HL-60 (cell line): ENCODE measurements around the gene CAMTA1.

ENCODE experiments used
- DNase-seq, 2 experiments: peaks; one replicate each; pipeline ENCODE4 v3.0.0-alpha.2; 2010 to 2020; ENCODE audit warnings: low read depth in 1 of 2, low spot score in 1 of 2
- H3K27ac ChIP-seq: fragments of 250-450 bp; sonication (Bioruptor Pico); replicated peaks from 2 replicates; pipeline ENCODE4 v1.5.1; 2020; ENCODE audit warnings: mild to moderate bottlenecking, moderate library complexity
- H3K27me3 ChIP-seq: fragments of 250-450 bp; sonication (Bioruptor Pico); 2 replicates; pipeline ENCODE4 v1.5.1; 2021; ENCODE audit warnings: mild to moderate bottlenecking, moderate library complexity; ENCODE audit not compliant: insufficient read depth, poor library complexity, severe bottlenecking
- H3K4me3 ChIP-seq: replicated peaks from 2 replicates; pipeline ENCODE4 v1.5.1; 2011; ENCODE audit warnings: mild to moderate bottlenecking, control low read depth, low read length; ENCODE audit not compliant: insufficient read depth
- CTCF ChIP-seq: IDR thresholded peaks from one replicate; pipeline ENCODE4 v1.5.1; 2011; ENCODE audit warnings: low read length, control low read depth, inconsistent platforms; ENCODE audit not compliant: insufficient read depth
- GABPA ChIP-seq: IDR thresholded peaks from 2 replicates; pipeline ENCODE4 v1.6.1; 2012; ENCODE audit warnings: low read depth
- POLR2AphosphoS5 ChIP-seq: IDR thresholded peaks from 2 replicates; pipeline ENCODE4 v1.6.1; 2012; ENCODE audit warnings: low read depth
- REST ChIP-seq: IDR thresholded peaks from 2 replicates; pipeline ENCODE4 v1.6.1; 2012; ENCODE audit warnings: low read depth; ENCODE audit not compliant: insufficient replicate concordance
- SPI1 ChIP-seq: IDR thresholded peaks from 2 replicates; pipeline ENCODE4 v1.6.1; 2012; ENCODE audit warnings: low read depth, mild to moderate bottlenecking, borderline replicate concordance

The CAMTA1 gene

GRCh38 chr1:7121622-7121988, 336.4 kb downstream of the CAMTA1 start:
- TF ChIP-seq CTCF: no peak
- no peak for TF ChIP-seq REST
- TF ChIP-seq POLR2AphosphoS5: no peak
- TF ChIP-seq GABPA: no peak
- no peak for TF ChIP-seq SPI1
- no peak for DNase-seq
- H3K27me3 ChIP-seq: no peaks in the 10 kb centered on the region
- H3K27ac ChIP-seq: no peak overlapping the region
- H3K4me3 ChIP-seq: no peak overlapping the region

- Histone ChIP-seq H3K4me3 (no peak overlapping the region), H3K27me3 (no peaks in the 10 kb centered on the region), H3K27ac (no peak overlapping the region)
- peak in 1 of 2 experiments; percentile 19 for DNase-seq
- TF ChIP-seq GABPA (no peak), CTCF (no peak), POLR2AphosphoS5 (peak; percentile 63), SPI1 (no peak), REST (no peak)
Measured at GRCh38 chr1:7127322-7128075, 342.2 kb downstream of the CAMTA1 start.

GRCh38 chr1:7128293-7128692, 343.0 kb downstream of the CAMTA1 start:
- Histone ChIP-seq H3K4me3 (no peak overlapping the region), H3K27ac (no peak overlapping the region), H3K27me3 (no peaks in the 10 kb centered on the region)
- TF ChIP-seq GABPA (no peak), POLR2AphosphoS5 (no peak), REST (no peak), SPI1 (no peak)
- DNase-seq: no peak
